ENCODE measurements around the gene CDPF1.

Gene CDPF1

GRCh38 chr22:46250035-46250782, at the start of gene CDPF1:
Gene CDPF1, minus strand, starts transcription at chr22:46250293. Its CDS starts 2,009 bp downstream, at chr22:46248284.
- peak; percentile 85 to 90 for DNase-seq

GRCh38 chr22:46299101-46299500, 49.0 kb upstream of the CDPF1 start:
- DNase-seq: no peak

- DNase-seq: no peak
These were observed 47.2 kb upstream of the CDPF1 start for GRCh38 chr22:46297151-46297812.

GRCh38 chr22:46296257-46297150, 46.4 kb upstream of the CDPF1 start, which contains the start of gene GTSE1:
Gene GTSE1, plus strand, starts transcription at chr22:46296870. Its CDS starts 531 bp downstream, at chr22:46297401.
- peak; percentile 93 to 95 for DNase-seq

- no peak for DNase-seq
These were observed 45.3 kb upstream of the CDPF1 start for GRCh38 chr22:46295277-46295971.

GRCh38 chr22:46294784-46295183, 44.7 kb upstream of the CDPF1 start:
- no peak for DNase-seq

- no peak for DNase-seq
These were observed 43.6 kb upstream of the CDPF1 start for GRCh38 chr22:46293577-46294260.

- DNase-seq: no peak
These were observed 42.6 kb upstream of the CDPF1 start for GRCh38 chr22:46292732-46293131.

- no peak for DNase-seq
These were observed 42.1 kb upstream of the CDPF1 start for GRCh38 chr22:46292173-46292572.

GRCh38 chr22:46290843-46291785, 41.0 kb upstream of the CDPF1 start:
- DNase-seq: no peak

- DNase-seq: no peak
These were observed 40.2 kb upstream of the CDPF1 start for GRCh38 chr22:46290121-46290842.

GRCh38 chr22:46289244-46289891, 39.3 kb upstream of the CDPF1 start:
- DNase-seq: no peak

GRCh38 chr22:46288846-46289243, 38.8 kb upstream of the CDPF1 start:
- no peak for DNase-seq

- DNase-seq: no peak
These were observed 38.0 kb upstream of the CDPF1 start for GRCh38 chr22:46287873-46288751.

GRCh38 chr22:46286941-46287872, 37.1 kb upstream of the CDPF1 start:
- DNase-seq: no peak

- DNase-seq: no peak
These were observed 35.9 kb upstream of the CDPF1 start for GRCh38 chr22:46286006-46286405.

Data from stimulated activated CD4-positive, alpha-beta T cell treated with anti-CD3 and anti-CD28 coated beads, Interleukin-2, amount 100 ng/mL, for 48 hours (primary cell).